Measurements from ENCODE around the gene SGIP1. TPM values are rescaled to one million over a fixed set of nuclear protein-coding genes. Genes with fewer than 3 reads are reported as not detected.

Gene SGIP1
- total and polyA plus RNA-seq, 2 experiments from 2014 or later: 3.3 to 8.8 TPM

- DNase-seq (ENCODE audit: low read depth in 1 of 2, low spot score in 1 of 2): no peak
- no peaks in the 10 kb centered on the region for H3K36me3 ChIP-seq
- no peaks in the 10 kb centered on the region for H3K9me3 ChIP-seq (ENCODE audit: low read depth)
- no peaks in the 10 kb centered on the region for H3K4me1 ChIP-seq (ENCODE audit: low read depth)
- H3K27me3 ChIP-seq: no peaks in the 10 kb centered on the region
- no peak overlapping the region for H3K4me3 ChIP-seq
- no peak overlapping the region for H3K27ac ChIP-seq
- TF ChIP-seq, protein P1, sequence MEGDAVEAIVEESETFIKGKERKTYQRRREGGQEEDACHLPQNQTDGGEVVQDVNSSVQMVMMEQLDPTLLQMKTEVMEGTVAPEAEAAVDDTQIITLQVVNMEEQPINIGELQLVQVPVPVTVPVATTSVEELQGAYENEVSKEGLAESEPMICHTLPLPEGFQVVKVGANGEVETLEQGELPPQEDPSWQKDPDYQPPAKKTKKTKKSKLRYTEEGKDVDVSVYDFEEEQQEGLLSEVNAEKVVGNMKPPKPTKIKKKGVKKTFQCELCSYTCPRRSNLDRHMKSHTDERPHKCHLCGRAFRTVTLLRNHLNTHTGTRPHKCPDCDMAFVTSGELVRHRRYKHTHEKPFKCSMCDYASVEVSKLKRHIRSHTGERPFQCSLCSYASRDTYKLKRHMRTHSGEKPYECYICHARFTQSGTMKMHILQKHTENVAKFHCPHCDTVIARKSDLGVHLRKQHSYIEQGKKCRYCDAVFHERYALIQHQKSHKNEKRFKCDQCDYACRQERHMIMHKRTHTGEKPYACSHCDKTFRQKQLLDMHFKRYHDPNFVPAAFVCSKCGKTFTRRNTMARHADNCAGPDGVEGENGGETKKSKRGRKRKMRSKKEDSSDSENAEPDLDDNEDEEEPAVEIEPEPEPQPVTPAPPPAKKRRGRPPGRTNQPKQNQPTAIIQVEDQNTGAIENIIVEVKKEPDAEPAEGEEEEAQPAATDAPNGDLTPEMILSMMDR (IDR thresholded peaks at IDR 0.05; ENCODE audit: low read depth, low read length): no peak
Observed at GRCh38 chr1:66596191-66596590, 62.2 kb downstream of the SGIP1 start.

DNA sequence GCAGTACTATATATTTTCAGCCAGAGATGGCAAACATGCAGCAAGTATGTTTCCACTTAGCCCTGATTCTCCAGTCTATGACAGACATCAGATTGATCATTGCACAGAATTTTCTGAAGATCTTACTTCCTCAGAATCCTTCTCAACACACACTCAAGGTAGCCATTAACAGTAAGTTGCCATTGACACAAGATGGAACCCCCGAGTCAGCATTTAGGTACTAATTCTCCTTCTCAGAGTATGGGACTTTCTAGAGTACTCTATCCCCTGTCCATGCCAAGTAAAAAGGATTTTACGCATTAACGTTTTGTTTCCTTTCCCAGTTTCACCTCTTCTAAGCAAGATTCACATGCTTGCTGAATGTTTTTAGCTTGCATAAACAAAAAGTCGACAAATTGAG is 63.5 kb downstream of the SGIP1 start:
- Histone ChIP-seq H3K4me3 (no peak overlapping the region), H3K9me3 (ENCODE audit: low read depth) (no peaks in the 10 kb centered on the region), H3K4me1 (ENCODE audit: low read depth) (no peaks in the 10 kb centered on the region), H3K36me3 (no peaks in the 10 kb centered on the region), H3K27ac (no peak overlapping the region), H3K27me3 (no peaks in the 10 kb centered on the region)
- TF ChIP-seq, protein P1 (IDR thresholded peaks at IDR 0.05; ENCODE audit: low read depth, low read length): no peak
- no peak for DNase-seq (ENCODE audit: low read depth in 1 of 2, low spot score in 1 of 2)

- TF ChIP-seq, protein P1 (IDR thresholded peaks at IDR 0.05; ENCODE audit: low read depth, low read length): no peak
- no peak overlapping the region for H3K4me3 ChIP-seq
- H3K27ac ChIP-seq: no peak overlapping the region
- no peaks in the 10 kb centered on the region for H3K27me3 ChIP-seq
- no peaks in the 10 kb centered on the region for H3K4me1 ChIP-seq (ENCODE audit: low read depth)
- no peaks in the 10 kb centered on the region for H3K9me3 ChIP-seq (ENCODE audit: low read depth)
- H3K36me3 ChIP-seq: no peaks in the 10 kb centered on the region
- DNase-seq (ENCODE audit: low read depth in 1 of 2, low spot score in 1 of 2): peak in 1 of 2 donors; percentile 79
Observed at GRCh38 chr1:66598670-66599069, 64.7 kb downstream of the SGIP1 start.

DNA sequence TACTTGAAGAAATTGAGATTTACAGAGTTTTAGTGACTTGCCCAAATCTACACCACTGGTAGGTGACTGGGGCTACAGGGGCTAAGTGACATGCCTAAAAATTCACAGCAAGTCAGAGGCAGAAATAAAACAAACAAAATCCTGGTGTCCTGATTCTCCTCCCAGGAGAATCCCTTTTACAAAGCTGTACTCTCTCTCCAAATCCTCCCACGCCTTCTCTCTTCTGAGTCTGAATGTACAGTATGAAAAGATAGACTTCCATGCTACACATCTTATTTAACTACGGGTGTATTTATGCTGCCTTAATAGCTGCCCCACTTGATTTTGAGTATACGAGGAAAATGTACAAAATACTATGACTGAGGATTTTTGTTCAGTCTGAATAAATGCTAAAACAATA is 65.4 kb downstream of the SGIP1 start:
- DNase-seq (ENCODE audit: low read depth in 1 of 2, low spot score in 1 of 2): peak in 1 of 2 donors; percentile 35
- Histone ChIP-seq H3K4me3 (no peak overlapping the region), H3K27ac (no peak overlapping the region), H3K9me3 (ENCODE audit: low read depth) (no peaks in the 10 kb centered on the region), H3K27me3 (no peaks in the 10 kb centered on the region), H3K36me3 (no peaks in the 10 kb centered on the region), H3K4me1 (ENCODE audit: low read depth) (no peaks in the 10 kb centered on the region)
- TF ChIP-seq, protein P1 (IDR thresholded peaks at IDR 0.05; ENCODE audit: low read depth, low read length): no peak

DNA sequence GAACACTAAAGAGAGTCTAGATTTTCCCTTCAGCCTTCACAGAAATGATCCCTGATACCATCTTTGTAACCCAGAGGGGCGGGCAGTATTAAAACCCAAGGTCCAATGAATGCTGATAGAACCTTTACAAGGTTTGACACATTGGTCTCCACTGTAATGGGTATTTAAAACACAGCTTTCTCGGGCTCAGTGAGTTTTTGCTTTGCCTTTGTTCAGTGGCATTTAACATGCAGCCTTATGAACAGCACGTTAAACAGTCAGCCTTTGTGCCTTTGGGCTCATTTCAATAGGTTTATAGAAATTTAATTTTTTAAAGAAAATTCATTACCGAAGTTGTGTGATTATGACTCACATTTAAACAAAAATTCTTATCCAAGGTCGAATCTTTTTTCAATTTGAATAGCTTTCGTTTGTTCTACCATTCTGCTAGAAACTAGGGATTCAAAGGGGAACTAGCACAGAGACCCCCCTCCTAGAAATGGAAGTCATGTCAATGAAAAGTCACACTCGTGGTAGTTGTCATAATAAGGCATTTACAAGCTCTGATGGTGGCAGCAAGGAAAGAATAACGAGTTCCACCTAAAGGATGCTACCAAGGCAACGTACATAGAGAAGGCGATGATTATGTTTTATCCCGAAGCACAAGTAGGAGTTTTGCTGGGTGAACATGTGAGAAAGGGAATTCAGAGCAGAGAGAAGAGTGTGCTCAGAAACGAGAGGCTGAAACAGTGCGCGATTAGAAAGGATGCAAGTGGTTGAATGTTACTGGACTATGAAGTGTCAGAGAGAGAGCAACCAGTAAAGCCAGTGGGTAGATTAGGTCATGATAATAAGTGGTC is 66.2 kb downstream of the SGIP1 start:
- TF ChIP-seq, protein P1 (IDR thresholded peaks at IDR 0.05; ENCODE audit: low read depth, low read length): no peak
- no peaks in the 10 kb centered on the region for H3K9me3 ChIP-seq (ENCODE audit: low read depth)
- H3K27me3 ChIP-seq: no peaks in the 10 kb centered on the region

More for the DNA sequence above, 66.2 kb downstream of the SGIP1 start:
- no peak overlapping the region for H3K4me3 ChIP-seq
- H3K27ac ChIP-seq: no peak overlapping the region
- no peaks in the 10 kb centered on the region for H3K36me3 ChIP-seq
- H3K4me1 ChIP-seq (ENCODE audit: low read depth): no peaks in the 10 kb centered on the region
- no peak for DNase-seq (ENCODE audit: low read depth in 1 of 2, low spot score in 1 of 2)
